HG03457 (cell line): ENCODE results near the gene METTL8.

Experiments
- ATAC-seq: cut with Tn5 transposase; IDR thresholded peaks from one replicate; pipeline ENCODE4 v1.9.1; 2021; ENCODE audit warnings: moderate number of reproducible peaks; ENCODE audit not compliant: unreplicated experiment

METTL8 gene

GRCh38 chr2:171347591-171348032, 86.2 kb downstream of the METTL8 start:
- ATAC-seq: no peak

- ATAC-seq: no peak
Measured at GRCh38 chr2:171346723-171347557, 86.8 kb downstream of the METTL8 start.

GRCh38 chr2:171345971-171346722, 87.6 kb downstream of the METTL8 start:
- ATAC-seq: no peak

- no peak for ATAC-seq
Measured at GRCh38 chr2:171344182-171344581, 89.6 kb downstream of the METTL8 start.

- ATAC-seq: no peak
Measured at GRCh38 chr2:171342067-171342413, 91.8 kb downstream of the METTL8 start.

GRCh38 chr2:171341394-171342066, 92.3 kb downstream of the METTL8 start:
- ATAC-seq: no peak

- no peak for ATAC-seq
Measured at GRCh38 chr2:171334946-171335345, 98.8 kb downstream of the METTL8 start.

GRCh38 chr2:171334171-171334570, 99.6 kb downstream of the METTL8 start:
- ATAC-seq: no peak

GRCh38 chr2:171330155-171330956, 103.4 kb downstream of the METTL8 start:
- ATAC-seq: no peak

- ATAC-seq: no peak
Measured at GRCh38 chr2:171327043-171327496, 106.7 kb downstream of the METTL8 start.

GRCh38 chr2:171325886-171326585, 107.8 kb downstream of the METTL8 start:
- no peak for ATAC-seq

- ATAC-seq: peak; percentile 26
Measured at GRCh38 chr2:171323971-171324528, 109.7 kb downstream of the METTL8 start.

- no peak for ATAC-seq
Measured at GRCh38 chr2:171322928-171323327, 110.9 kb downstream of the METTL8 start.

- ATAC-seq: no peak
Measured at GRCh38 chr2:171320731-171321130, 113.1 kb downstream of the METTL8 start.

- no peak for ATAC-seq
Measured at GRCh38 chr2:171320208-171320621, 113.6 kb downstream of the METTL8 start.

GRCh38 chr2:171319164-171319810, 114.5 kb downstream of the METTL8 start:
- ATAC-seq: peak; percentile 41

- no peak for ATAC-seq
Measured at GRCh38 chr2:171318463-171318934, 115.3 kb downstream of the METTL8 start.

- no peak for ATAC-seq
Measured at GRCh38 chr2:171317492-171318125, 116.2 kb downstream of the METTL8 start.
